Measurements from ENCODE around the gene OR52D1. TPM values are rescaled to one million over a fixed set of nuclear protein-coding genes. Genes with fewer than 3 reads are reported as not detected.

OR52D1 gene
- total and polyA plus RNA-seq, 2 of the 8 experiments (the other 6 are each of a cell fraction or from before 2014, with no cell fraction given): not detected

- no peak for TF ChIP-seq TAF1 (IDR thresholded peaks at IDR 0.05; ENCODE audit: low read depth, low read length)
- no peak for TF ChIP-seq CHD2 (IDR thresholded peaks at IDR 0.05; ENCODE audit: low read length)
- no peak for TF ChIP-seq RAD21 (IDR thresholded peaks at IDR 0.05 in 1 of 2, conservative IDR thresholded peaks at IDR 0.05 in 1 of 2; ENCODE audit: low read depth in 2 of 2, low read length in 2 of 2)
- TF ChIP-seq RBBP5 (IDR thresholded peaks at IDR 0.05; ENCODE audit: borderline replicate concordance, low read depth, low read length): no peak
- no peak for TF ChIP-seq RNF2 (IDR thresholded peaks at IDR 0.05; ENCODE audit: borderline replicate concordance, low read depth, low read length, missing control alignments, poor library complexity, severe bottlenecking)
- TF ChIP-seq ATF2 (IDR thresholded peaks at IDR 0.05; ENCODE audit: low read length): no peak
- no peak for TF ChIP-seq PHF8 (conservative IDR thresholded peaks at IDR 0.05; ENCODE audit: low read depth, low read length)
- TF ChIP-seq JUN (IDR thresholded peaks at IDR 0.05; ENCODE audit: low read depth, low read length): no peak
Observed at GRCh38 chr11:5441414-5441813, 47.1 kb upstream of the OR52D1 start, which contains the start of gene OR51I1 (continued).
